GM12875 (cell line): ENCODE results near the gene GOLGA6A.

Source experiments
- H3K4me3 ChIP-seq: one replicate; pipeline ENCODE4 v1.5.1; 2011; ENCODE audit warnings: low read depth, low read length, control low read depth
- TF ChIP-seq, protein P1 (sequence below): IDR thresholded peaks from 2 replicates; pipeline ENCODE4 v1.5.1; 2011; ENCODE audit warnings: low read depth, mild to moderate bottlenecking, control low read depth, inconsistent platforms, low read length, moderate library complexity, borderline replicate concordance; ENCODE audit not compliant: insufficient read depth

GOLGA6A gene

DNA sequence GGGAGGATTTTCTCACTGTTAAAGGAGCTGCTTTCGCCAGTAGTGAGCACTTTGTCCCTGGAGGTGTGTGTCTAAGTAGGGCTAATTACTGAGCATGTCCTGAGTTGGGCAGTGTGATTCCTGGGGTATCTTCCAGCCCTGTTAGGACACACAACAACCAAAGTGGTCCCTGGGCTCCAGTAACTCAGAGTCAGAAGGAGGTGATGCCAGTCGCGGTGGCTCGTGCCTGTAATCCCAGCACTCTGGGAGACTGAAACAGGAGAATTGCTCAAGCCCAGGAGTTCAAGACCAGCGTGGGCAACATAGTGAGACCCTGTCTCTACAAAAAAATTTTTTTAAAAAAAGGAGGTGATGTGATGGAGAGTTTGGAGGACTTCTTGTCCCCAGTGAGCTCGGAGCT is 50.3 kb downstream of the GOLGA6A start:
- no peak overlapping the region for H3K4me3 ChIP-seq
- TF ChIP-seq, protein P1, sequence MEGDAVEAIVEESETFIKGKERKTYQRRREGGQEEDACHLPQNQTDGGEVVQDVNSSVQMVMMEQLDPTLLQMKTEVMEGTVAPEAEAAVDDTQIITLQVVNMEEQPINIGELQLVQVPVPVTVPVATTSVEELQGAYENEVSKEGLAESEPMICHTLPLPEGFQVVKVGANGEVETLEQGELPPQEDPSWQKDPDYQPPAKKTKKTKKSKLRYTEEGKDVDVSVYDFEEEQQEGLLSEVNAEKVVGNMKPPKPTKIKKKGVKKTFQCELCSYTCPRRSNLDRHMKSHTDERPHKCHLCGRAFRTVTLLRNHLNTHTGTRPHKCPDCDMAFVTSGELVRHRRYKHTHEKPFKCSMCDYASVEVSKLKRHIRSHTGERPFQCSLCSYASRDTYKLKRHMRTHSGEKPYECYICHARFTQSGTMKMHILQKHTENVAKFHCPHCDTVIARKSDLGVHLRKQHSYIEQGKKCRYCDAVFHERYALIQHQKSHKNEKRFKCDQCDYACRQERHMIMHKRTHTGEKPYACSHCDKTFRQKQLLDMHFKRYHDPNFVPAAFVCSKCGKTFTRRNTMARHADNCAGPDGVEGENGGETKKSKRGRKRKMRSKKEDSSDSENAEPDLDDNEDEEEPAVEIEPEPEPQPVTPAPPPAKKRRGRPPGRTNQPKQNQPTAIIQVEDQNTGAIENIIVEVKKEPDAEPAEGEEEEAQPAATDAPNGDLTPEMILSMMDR, result no peak

DNA sequence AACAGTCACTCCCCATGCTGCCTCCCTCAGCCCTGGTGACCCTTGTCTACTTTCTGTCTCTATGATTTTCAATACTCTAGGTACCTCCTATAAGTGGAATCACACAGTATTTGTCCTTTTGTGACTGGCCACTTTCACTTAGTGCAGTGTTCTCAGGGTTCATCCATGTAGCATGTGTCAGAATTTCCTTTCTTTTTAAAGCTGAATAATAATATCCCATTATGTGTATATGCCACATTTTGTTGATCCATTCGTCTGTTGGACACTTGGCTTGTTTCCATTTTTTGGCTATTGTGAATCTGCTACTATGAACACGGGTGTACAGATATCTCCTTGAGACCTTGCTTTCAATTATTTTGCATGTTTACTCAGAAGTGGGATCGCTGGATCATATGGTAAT is 53.7 kb downstream of the GOLGA6A start:
- TF ChIP-seq, protein P1, result no peak
- no peak overlapping the region for H3K4me3 ChIP-seq

DNA sequence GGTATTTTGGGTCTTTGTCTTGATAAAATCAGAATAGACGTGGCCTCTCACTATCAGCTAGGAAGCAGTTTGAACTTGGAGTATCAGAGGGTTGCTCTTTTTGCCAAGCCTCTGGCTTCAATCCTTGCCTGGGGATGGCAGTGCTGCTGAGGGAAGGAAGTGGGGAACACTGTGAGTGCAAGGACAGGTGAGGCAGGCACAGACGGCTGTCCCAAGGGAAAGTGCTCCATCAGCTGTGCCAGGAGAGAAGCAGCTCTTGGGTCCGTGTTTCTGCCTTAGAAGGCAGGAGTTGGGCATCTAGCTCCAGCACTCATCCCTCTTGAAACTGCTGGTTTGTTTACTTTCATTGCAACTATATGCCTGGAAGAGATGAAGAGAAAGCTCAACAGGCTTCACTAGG is 54.7 kb downstream of the GOLGA6A start:
- TF ChIP-seq, protein P1, result no peak

DNA sequence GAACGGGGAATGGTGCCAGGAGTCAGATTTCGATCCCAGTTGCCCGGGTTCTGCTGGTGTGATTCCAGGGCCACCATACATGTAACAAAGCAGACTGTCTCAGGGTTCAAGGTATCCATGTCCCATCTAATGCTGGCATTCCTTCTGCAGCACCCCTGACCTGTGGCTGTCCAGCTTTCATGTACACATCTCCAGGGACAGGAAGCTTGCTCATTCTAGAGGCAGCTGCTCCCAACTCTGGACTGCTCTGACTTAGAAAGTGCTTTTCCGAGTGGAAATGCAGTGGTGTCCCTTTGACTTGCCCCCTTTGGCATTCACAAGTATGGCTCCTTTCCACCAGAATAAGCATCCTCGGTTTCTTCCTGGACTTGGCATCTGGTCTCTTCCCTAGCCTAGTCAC is 56.9 kb downstream of the GOLGA6A start:
- H3K4me3 ChIP-seq, result no peak overlapping the region
- TF ChIP-seq, protein P1, result no peak

More for the DNA sequence above, 54.7 kb downstream of the GOLGA6A start:
- no peak overlapping the region for H3K4me3 ChIP-seq

DNA sequence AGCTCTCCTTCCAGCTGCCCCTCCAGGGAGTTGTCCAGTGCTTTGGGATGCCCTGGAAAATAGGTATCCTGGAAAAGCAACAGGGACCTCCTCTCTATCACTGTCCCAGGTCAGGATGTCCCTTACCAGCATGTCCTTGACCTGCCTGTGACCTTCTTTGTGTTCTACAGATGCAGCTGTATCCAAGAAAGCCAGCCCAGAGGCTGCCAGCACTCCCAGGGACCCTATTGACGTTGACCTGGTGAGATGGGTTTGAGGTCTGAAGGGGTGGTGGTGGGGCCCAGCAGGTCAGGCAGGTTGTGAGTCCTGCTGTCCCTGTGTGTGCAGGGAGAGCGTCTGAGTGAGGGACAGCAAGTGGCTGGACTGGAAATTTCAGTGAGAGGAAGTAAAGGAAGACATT is 57.7 kb downstream of the GOLGA6A start:
- H3K4me3 ChIP-seq, result no peak overlapping the region
- TF ChIP-seq, protein P1, result no peak

DNA sequence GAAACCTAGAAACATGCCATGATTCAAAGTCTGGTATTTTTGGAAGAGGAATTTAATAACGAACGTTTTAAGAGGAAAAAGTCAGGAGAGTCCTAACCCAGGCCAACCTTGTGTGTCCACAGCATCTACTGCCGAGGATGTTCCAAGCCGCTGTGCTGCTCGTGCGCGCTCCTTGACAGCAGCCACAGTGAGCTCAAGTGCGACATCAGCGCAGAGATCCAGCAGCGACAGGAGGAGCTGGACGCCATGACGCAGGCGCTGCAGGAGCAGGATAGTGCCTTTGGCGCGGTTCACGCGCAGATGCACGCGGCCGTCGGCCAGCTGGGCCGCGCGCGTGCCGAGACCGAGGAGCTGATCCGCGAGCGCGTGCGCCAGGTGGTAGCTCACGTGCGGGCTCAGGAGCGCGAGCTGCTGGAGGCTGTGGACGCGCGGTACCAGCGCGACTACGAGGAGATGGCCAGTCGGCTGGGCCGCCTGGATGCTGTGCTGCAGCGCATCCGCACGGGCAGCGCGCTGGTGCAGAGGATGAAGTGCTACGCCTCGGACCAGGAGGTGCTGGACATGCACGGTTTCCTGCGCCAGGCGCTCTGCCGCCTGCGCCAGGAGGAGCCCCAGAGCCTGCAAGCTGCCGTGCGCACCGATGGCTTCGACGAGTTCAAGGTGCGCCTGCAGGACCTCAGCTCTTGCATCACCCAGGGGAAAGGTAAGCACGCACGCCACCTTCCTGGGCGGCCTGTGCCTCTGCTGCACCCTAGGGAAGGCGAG is 59.5 kb downstream of the GOLGA6A start:
- H3K4me3 ChIP-seq, result no peak overlapping the region
- TF ChIP-seq, protein P1, result no peak
